GM21381 (cell line): ENCODE measurements around the gene CDK11A.

Source experiments
- ATAC-seq: cut with Tn5 transposase; IDR thresholded peaks from one replicate; pipeline ENCODE4 v1.9.1; 2021; ENCODE audit warnings: mild to moderate bottlenecking, moderate library complexity; ENCODE audit not compliant: unreplicated experiment

CDK11A gene

GRCh38 chr1:1724035-1724864 is at the start of gene CDK11A:
CDK11A (minus strand) TSS chr1:1724357; CDS start chr1:1722818, 1,539 bp downstream.
- ATAC-seq, result peak; percentile 96

- no peak for ATAC-seq
Observed at GRCh38 chr1:1773874-1774273, 49.7 kb upstream of the CDK11A start.

DNA sequence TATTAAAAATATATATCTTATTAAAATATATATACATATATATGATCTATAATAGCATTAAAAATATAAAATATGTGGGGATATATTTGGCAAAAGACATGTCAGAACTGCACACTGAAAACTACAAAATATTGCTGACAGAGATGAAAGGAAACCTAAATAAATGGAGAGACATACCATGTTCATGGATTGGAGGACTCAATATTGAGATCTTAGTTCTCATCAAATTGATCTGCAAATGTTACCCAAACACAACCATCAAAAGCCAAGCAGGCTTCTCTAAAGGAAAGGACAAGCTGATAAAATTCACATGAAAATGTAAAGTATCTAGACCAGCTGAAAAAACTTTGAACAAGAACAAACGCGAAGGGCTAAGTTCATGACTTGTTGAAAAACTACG is 46.9 kb upstream of the CDK11A start:
- ATAC-seq, result no peak

DNA sequence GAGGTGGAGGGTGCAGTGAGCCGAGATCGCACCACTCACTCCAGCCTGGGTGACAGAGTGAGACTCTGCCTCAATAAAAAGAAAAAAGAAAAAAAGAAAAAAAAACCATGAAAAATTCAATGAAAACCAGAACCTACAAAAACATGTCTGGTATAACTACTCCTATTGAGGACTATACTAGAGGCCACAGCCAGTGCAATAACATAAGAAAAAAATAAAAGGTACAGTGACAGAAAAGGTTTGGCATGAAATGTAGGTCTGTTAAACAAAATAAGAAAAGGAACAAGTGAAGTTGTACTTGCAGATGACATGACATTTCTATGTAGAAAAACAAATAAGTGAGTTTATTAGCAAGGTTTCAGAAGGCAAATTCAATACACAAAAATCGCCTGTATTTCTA is 45.9 kb upstream of the CDK11A start:
- ATAC-seq, result no peak

DNA sequence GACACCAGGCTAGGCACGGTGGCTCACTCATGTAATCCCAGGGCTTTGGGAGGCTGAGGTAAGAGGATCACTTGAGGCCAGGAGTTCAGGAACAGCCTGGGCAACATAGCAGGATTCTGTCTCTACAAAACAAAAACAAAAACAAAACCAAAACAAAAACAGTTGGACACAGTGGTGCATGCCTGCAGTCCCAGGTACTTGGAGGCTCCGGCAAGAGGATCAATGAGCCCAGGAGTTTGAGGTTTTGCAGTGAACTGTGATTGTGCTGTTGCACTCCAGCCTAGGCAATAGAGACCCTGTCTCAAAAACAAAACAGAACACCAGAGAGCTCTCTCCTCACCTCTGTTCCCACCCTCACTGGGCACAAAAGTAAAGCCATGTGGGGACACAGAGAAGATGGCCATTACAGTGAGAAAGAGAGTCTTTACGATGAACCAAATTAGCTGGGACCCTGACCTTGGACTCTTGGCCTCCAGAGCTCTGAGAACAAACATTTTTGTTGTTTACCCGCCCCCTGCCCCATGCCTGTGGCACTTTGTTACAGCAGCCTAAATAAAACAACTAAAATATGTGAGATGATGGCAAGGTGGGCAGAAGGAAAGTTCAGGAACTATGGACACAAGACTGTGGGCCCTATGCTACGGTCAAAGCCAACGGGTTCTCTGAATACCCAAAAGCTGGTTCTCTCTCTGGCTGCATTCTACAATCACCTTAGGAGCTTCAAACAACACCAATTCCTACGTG is 44.3 kb upstream of the CDK11A start:
- ATAC-seq, result no peak

DNA sequence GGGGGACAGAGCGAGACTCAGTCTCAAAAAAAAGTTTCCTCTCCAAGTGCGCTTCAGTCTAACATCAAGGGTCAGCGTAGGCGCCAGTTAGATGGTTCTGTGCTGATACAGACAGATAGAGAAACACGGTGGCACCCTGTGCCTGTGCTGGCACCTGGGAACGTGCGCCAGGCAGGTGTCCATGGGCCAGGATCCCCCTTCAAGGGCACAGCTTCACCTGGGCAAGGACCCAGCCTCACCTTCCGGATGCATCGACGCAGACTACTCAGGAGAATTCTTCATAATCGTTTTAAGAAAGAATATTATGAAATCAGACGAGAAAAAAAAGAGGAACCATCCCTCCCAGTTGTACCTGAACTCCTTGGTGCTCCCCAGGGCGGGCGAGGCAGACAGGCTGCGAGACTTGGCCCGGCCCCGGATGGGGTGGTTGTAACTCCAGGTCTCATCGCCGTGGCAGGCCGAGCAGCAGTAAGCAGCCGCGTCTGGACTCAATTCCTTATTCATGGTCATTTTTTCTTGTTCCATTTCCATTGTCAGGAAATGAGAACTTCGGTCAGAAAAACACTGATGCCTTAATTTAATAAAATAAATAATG is 40.8 kb upstream of the CDK11A start:
- ATAC-seq, result no peak

GRCh38 chr1:1763657-1764621 is 39.8 kb upstream of the CDK11A start:
- ATAC-seq, result no peak

- ATAC-seq, result no peak
Observed at GRCh38 chr1:1761504-1762376, 37.6 kb upstream of the CDK11A start.

GRCh38 chr1:1760715-1761114 is 36.6 kb upstream of the CDK11A start:
- no peak for ATAC-seq

DNA sequence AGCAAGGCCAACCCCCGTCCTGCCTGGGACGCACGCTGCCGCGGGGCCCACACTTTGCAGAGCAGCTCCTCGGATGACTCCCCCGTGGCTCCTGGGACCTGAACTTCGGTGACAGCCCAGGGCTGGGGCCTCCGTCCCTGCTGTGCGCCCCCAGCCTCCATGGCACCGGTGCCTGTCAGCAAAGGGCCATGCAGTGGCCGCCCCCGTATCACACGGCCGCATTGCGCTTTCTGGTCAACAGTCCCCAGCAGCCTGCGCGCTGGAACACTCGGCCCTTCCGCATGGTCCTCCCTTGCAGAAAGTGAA is 36.1 kb upstream of the CDK11A start:
- ATAC-seq, result no peak

DNA sequence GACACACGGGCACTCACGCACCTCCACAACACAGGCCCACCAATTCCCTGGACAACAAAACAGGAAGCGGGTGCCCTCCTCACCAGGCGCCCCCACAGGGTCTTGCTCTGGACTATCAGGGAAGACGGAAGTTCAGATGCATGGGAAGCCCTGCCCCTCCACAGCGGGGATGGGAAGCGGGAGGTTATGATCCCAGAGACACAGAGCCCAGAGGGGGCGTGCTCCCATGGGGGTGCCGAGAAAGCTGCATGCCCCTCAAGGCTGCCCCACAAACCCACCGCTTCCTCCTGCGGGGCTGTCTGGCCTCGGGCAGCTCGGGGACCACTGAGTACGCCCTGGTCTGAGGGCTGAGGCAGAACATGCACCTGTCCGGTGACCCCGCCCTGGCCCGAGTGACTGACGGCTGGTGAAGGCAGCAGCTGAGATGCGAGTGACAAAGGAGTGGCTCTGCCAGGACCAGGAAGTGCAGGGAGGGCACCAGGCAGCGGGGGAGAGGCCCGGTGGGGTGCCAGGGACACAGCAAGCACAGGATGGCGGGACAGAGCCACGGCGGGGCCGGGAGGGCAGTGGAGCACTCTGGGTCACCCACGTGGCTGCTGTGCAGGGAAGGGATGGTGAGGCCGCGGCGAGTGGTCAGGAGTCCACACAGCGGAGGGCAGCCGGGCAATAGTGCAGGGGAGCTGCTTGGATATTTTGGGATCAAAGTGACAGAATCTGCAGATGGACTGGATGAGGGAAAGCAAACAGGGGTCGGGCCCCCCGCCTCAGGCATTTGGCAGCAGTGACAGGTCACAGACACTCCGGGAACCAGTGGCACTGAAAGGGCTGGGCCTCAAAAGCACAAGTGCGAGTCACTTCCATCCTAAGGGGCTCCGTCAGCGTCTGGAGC is 35.5 kb upstream of the CDK11A start:
- ATAC-seq, result no peak

- ATAC-seq, result no peak
Observed at GRCh38 chr1:1758692-1759455, 34.7 kb upstream of the CDK11A start.

DNA sequence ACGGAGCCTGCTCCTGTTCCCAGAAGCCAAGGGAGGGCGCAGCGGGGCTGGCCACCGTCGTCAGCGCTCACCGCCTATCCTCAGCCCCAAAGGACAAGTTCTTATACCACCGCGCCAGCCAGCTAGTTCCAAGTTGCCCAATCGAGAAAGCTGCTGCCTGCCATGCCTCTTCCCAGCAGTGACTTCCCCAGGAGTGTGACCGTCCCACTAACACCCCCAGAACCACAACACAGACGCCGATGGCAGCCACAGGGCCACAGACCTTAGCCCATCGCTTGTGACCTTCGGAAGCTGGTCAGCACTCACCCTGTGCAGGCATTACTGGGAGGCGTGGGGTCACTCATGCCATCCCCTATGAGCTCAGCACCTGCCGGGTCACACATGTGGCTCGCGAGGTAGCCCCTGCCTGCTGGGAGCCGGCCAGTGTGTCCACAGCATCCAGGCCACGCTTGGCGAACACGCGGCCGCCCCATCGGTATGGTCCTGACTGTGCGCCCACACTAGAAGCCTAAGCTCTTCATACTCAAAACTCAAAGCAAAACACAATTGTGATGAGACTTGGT is 34.0 kb upstream of the CDK11A start:
- no peak for ATAC-seq

- ATAC-seq, result no peak
Observed at GRCh38 chr1:1757422-1758058, 33.4 kb upstream of the CDK11A start.

- no peak for ATAC-seq
Observed at GRCh38 chr1:1756661-1757421, 32.7 kb upstream of the CDK11A start.

GRCh38 chr1:1755852-1756251 is 31.7 kb upstream of the CDK11A start:
- ATAC-seq, result no peak

DNA sequence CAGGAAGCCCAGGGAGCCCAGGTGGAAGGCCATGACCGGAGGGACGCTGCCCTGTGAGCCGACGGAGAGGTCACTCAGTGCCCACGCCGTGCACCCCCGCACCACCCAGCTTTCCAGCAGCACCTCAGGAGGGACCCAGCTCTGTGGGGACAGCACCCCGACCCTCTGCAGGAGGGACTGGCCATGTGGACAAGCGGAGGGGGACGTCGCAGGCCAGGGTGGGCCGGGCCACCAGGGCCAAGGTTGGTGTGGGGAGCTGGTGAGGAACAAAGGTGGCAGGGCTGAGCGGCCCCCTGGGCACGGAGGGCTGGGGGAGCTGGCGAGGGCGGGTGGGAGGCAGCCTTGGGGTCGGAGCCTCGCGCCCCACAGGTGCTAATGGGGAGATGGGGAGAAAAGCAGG is 31.3 kb upstream of the CDK11A start:
- ATAC-seq, result no peak
